Measurements from ENCODE around the gene PTPRM.

GRCh38 chr18:8359481-8359880 is 792.4 kb downstream of the PTPRM start:
- TF ChIP-seq POLR2AphosphoS5 (IDR thresholded peaks at IDR 0.05; ENCODE audit: low read depth, low read length) (no peak), POLR2A (IDR thresholded peaks at IDR 0.05; ENCODE audit: low read depth, low read length) (no peak)

Data from GM12892 (cell line).